NCI-H187 (cell line): ENCODE results near the gene ANXA1.

Source experiments
- DNase-seq, 2 experiments: peaks; one replicate each; lab custom pipeline; 2025; lab: John Stamatoyannopoulos, UW

The ANXA1 gene

DNA sequence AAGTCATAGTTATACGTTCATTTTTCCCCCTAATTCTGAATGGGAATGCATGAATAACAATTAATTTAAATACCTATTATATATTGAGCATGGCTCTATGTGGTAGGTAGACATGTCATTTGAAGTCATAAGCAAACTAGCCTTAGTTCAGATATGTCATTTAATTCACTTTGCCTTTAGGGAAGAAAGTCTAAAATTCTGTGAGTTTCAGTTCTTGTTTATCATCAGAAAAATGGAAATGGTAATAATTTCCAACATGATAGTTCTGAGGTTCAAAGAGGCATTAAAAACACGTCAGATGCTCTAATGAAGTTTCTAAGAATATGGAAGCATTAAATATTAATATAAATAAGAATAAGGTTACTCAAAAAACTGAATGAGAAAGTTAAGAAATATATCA, 13.1 kb upstream of the ANXA1 start:
- no peak for DNase-seq

DNA sequence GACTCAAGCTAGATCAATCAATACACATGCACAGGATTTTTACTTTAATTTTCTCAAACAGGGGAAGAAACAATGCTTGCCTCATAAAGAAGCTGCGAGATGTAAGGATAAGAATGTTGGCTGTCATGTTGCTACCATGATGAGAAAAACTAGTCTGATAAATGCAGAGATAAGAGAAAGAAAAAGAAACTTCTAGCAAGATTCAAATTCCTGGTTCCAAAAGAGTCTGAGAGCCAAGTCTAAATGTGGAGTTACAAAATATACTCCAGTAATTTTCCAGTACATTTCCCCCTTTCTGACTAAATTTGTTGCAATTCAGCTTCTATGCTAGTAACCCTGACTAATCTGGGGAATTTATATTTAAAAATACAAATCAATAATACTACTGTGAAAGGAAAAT, 10.4 kb upstream of the ANXA1 start:
- DNase-seq = no peak

DNA sequence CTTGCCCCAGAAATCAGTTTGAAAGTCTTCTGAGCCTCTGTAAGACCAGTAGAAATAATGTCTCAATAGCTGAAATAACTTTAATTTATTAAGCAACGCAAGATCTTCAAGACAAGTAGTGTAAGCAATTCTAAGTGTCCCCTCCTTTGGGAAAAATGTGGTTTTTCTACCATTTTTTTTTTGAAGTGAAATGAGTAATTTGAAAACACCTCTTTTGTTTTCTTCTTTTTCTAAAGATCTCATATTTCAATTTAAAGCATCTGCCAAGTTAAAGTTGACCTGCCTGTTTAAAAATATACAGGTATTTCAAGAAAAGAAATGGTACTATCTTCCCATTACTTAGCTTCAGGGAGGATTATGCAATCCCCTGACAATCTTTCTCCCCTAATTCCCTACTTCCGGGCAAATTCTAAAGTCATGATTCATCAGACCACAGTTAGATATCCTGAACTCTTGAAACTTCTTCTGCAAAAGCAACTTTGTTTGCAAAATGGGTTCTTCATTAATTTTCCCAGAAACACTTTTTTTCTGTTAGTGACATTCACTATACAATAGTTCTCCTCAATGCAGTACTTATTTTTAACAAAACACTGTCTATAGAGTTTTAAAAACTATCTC, 7.8 kb upstream of the ANXA1 start:
- DNase-seq = no peak

DNA sequence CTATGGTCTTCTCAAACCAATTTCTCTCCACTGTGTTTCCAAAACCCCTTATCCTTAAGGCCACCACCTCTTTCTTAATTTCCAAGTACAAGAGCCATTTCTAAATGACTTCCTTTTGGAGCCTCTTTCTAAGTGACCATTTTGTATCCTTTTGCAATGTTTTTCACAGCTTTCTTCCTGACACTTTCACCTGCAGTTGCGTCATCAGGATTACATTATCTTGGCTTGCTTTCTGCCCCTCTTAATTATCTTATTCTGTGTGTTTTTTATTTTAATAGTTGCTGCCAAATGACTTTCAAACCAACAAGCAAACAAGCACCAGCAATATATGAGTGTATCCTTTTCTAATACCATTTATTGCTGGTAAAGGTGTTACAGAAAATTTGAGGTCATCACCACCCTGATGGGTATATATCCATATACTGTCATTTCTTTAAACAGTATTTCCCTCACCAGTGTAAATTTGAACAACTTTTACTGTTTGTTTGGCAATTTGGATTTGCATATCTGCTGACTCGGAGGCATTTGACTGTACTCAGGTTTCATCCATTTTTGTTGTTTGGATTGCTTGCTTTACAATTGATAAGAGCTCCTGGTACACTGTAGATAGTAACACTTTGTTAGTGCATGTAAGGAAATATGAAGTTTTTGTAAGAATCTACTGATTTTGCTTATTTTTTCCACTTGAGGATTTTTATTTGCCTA, 5.4 kb upstream of the ANXA1 start:
- DNase-seq = no peak

DNA sequence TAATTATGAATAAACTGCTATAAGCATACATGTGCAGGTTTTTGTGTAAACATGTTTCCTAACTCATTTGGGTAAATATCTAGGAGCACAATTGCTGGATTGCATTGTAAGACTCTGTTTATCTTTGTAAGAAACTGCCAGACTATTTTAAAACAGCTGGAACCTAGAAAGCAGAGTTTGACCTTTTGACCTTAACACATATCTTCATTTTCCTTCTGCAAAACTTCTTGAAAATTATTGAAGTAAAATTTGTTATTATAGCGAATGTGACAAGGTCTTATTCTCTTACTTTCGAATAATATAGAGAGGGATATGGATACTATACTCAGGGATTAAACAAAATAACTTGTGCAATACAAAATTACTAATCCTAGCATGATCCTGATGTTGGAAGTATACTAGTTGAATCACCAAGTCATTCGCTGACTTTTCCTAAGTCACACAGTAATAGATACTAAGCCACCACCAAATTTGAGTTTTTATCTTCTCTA, 3.2 kb upstream of the ANXA1 start:
- no peak for DNase-seq

DNA sequence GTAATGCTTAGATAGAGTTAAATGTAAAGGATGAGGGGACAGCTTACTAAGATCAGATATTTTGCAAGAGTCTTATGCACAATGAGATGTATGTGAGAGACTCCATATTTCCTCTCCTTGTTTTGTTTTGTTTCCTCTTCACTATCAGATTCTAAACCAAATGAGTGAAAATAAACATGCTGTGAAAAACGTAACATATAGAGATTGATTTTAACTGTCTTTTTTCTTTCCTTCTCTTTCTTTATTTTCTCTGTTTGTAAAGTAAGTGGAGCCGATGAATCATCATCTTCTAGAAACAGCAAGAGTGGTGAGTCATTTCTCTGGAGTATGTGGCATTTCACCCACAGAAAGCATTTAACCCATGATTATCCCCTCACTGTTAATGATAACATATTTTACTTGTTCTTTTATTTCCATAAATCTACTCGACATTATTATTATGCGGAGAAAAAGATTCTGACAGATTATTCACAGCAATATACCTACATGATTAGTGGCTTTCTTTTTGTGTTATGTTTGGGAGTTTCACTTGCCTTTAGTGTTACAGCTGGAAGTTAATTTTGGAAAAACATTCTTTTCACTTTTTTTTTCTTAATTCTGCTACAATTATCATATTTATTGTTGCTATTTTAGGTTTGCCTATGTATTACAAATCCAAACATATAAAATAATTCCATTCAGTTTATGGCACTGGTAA, 2.1 kb upstream of the ANXA1 start:
- no peak for DNase-seq

DNA sequence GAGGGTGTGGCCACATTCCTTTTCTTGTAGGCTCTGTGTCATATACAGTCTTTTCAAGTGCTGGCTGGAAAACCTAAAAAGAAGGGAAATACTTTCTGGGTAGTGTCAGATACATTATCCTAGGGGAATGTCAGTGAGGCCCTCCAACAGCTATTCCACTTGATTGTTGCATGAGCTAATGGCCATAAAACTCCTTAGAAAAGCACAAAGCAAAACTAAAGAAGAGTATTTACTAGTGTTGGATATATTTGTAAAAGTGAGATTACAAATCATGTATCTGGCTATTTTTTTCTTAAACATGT, 829 bp downstream of the ANXA1 start:
- DNase-seq = no peak

DNA sequence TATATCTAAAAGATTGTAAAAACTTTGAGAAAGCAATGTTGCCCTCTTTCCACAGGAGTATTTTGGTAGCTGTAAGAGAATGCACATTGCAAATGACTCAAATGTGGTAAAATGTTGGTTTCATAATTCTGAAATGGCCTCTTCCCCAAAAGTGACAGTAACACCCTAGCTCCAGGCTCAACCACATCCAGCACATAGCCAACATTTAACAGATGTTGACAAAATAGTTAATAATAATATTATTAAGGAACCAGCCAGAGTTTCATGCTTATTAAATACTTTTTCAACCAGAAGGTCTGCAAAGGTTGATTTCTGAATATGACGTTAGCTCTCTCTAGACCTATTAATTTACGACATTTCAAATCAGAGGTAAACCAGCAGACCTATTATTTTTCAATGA, 1.3 kb downstream of the ANXA1 start:
- DNase-seq = no peak

DNA sequence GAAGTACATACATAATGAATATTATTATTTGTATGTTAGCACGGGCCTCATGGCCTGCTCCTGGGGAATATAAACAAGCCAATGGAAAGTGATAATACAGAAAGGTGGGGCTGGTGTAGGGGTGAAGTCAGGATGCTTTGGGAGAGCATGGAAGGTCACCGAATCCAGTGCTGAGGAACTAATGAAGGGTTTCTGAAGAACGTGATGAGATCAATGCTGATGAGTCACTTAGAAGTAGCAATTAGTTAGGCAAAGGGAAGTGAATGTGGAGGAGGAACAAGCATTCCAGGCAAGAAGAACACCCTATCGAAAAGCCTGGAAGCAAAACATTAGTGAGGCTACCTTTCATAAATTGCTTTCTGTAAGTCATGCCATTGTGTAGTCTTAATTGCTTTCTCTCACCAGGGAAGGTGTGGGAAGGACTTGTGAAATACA, 2.1 kb downstream of the ANXA1 start:
- no peak for DNase-seq

DNA sequence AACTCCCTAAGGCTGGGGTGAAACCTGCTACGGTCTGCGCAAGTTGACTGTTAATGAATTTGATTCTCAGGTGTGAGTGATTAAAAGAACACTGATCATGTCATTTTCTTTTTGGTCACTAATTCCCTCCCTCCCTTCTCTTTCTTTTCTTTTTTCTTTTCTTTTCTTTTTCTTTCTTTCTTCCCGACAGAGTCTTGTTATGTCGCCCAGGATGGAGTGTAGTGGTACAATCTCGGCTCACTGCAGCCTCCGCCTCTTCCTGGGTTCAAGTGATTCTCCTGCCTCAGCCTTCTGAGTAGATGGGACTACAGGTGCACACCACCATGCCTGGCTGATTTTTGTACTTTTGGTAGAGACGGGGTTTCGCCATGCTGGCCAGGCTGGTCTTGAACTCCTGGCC, 2.6 kb downstream of the ANXA1 start:
- no peak for DNase-seq

DNA sequence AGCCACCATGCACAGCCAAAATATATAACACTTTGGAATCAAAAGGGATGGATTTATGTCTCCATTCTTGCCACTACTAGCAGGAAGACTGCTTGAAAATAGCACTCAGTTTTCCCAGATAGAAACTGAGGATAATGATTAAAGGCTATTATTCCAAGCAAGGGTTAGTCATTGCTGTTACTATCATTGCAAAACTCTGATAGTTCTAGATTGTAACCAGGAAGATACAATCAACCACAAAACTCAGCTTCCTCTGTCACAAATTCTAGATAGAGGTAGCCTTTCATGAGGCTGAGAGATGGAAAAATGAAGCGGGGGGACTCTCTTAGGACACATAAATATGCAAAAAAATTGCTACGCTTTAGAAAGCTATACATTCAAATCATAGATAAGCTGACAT, 3.1 kb downstream of the ANXA1 start:
- no peak for DNase-seq

DNA sequence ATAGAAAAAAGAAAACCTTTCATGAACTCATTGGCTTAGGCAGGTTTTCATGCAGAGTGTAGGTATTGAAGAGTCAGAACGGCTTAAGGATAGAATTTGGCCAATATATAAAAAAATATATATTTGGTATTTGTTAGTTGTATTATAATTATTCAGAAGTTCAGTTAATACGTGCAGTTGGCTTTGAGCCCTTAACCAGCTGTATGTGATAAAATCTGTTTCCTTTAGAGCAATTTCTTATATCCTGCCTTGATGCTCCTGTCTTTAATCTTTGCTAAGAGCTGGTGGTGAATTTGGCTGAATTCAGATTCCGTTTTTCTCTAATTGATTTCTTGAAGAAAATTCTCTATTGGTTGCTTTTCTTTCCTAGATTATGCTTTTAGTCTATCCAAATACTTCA, 3.7 kb downstream of the ANXA1 start:
- DNase-seq = no peak

DNA sequence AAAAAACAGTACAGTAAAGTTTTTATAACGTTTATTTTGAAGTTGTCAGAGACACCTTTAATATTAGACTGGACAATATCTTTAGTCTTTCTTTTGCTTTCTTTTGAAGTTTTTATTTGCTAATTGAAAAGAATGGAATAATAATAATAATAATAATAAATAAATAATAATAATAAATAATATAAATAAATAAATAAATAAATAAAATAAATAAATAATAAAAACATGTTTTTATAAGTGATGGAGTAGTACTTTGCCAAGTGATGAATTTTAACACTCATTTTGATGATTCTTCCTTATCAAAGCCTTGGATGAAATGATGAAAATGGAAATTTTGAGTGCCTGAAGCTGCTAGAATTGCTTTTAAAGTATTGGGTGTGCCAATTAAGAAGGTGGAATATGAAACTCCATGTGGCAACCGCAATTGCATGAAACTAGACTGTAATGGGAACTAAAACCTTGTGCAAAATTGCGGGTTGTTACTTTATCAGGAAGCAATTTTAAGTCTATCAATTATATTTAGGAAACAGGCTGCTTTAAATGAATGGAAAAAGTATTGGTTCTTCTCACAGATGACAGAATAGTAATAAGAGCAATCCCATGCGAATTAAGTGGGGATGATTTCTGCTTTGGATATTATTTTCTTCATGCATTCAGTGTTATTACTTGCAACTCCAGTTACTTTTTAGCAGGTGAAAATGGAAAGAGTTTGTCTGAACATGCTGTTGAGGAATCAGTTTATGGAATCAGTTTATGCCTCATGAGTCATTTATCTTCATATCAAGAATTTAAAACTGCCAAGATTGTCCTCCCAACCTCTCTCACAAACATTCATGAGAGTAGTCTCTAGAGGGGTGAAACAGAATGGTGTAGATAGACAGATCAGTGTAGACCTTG, 4.6 kb downstream of the ANXA1 start:
- DNase-seq = no peak

DNA sequence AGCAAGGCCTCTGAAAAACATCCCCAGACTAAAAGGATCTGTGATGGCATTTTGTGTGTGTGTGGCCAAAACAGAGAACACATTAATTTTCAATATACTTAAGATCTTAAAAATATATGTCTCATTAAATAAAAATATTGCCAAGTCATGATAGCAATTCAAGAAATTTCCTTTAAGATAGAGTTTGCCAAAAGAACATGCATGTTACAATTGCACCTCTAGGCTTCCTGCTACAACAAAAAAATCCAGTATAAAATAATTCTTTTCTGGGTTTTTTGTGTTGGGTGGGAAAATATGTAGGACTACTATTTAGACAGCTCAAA, 5.2 kb downstream of the ANXA1 start:
- DNase-seq = no peak

DNA sequence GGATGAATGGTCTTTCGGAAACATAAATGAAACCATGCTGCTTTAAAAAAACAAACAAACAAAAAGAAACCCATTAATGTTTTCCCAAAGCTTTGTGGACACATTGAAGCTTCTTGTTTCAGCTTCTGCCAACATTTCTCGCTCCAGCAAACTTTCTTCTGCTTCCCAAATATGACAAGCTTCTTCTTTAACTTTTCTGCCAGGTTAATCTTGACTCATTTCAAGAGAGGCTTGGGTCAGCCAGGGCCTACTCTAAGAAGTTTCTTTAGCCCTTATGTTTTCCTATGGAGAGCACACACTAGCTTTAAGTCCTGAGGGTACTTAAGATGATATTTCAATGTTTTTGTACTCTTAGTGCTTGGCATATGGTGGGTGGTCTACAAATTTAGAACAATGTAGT, 6.1 kb downstream of the ANXA1 start:
- no peak for DNase-seq

DNA sequence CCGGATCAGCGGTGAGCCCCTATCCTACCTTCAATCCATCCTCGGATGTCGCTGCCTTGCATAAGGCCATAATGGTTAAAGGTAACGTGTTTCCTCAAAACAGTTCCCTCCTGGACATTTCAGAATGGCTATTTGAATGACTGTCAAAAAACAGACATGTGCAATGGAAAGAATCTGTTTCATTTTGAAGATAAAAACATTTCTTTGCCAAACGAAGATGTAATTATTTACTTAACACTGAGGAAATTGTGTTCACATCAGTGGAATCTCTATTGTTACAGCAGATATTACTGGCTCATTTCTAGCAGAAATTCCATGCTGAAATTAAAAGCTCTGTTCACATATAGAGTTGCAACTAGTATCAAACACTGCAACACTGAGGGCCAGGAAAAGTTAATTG, 7.1 kb downstream of the ANXA1 start:
- no peak for DNase-seq

DNA sequence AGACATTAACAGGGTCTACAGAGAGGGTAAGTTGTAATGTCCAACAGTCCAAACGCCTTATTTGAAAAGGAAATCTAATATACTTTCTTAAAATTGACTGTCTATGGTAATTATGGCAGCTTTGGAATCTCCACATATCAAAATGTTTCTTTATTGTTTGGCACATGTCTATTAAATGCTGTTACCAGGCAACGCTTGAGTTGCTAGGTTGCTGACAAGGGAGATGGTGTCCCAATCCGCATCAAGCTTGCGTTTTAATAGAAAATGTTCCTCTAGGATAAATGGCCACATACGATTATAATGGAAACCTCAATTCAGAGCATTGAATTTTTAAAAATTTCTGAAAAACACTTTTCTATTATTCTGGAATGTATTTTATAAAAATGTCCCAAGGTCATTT, 9.2 kb downstream of the ANXA1 start:
- no peak for DNase-seq

DNA sequence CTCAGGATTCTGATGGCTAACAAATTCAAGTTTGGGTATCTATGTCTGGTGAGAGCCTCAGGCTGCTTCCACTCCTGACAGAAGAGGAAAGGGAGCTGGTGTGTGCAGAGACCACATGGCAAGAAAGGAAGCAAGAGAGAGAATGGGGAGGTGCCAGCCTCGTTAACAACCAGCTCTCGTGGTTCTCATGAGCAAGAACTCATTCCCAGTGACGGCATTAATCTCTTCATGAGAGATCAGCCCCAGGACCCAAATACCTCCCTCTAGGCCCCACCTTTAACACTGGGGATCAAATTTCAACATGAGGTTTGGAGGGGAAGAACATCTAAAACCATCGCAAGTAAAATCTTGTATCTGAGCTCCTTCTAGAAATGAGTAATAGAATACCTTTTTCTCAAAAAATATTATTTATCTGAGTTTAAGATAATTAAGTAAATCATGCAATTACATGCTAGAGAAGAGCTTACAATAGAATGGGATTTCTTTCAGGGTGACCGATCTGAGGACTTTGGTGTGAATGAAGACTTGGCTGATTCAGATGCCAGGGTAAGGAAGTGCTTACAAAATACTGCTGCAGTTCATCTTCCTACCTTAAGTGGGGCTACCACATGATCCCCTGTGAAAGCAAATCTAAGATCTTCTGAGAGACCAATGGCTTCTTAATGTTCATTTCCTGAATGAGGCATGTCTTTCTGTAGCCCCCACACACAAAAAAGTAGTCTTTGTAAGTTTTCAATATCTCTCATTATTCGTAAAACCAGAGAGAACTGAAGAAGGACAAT, 11.5 kb downstream of the ANXA1 start:
- no peak for DNase-seq

DNA sequence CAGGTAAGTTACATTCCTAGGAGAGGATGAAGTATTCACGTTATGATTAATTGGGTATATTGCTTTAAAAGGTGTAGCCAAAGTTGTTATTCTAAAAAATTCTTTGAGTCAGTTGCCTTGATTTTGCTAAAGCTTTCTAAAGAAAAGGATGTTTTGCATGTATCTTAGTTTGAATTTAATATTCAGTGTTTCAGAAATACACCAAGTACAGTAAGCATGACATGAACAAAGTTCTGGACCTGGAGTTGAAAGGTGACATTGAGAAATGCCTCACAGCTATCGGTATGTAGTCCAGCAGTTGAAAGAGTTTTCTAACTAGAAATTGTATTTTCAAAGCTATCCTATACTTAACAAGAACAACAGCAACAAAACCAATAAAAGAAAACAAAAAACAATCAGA, 14.2 kb downstream of the ANXA1 start:
- DNase-seq = no peak

DNA sequence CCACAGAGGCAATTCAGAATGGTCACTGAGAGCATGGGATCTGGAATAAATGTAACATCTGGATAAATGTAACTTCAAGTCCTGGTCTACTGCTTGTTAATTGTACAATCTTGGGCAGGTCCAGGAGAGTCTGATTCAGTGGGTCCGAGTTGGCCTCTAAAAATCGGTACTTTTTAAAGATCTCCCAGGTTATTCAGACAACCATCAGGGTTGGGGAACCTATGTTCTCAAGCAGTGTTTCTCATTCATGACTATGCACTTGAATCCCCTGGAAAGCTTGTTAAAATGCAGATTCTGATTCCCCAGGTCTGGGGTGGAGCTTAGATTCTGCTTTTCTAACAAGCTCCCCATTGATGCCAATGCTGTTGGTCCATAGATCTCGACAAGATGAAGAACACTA, 14.8 kb downstream of the ANXA1 start:
- no peak for DNase-seq

DNA sequence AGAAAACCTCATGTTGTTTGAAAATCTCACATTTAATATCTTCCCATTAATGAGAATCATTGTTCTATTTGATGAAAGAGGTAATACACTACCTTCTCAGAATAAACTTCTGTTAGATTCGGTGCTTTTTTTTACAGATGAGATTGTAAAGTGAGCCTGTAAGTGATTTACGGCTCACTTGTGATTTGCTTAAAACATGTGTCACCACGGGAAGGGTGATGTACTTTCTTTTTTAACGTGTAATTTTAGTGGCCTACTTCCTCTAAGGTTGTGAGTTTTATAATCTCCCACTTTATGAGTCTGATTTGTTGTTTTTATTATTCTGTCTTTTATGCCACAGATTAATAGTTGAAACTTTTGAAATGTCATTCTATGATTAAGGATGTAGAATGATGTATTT, 15.9 kb downstream of the ANXA1 start:
- DNase-seq = no peak
